Esophagus muscularis mucosa (tissue), 4 donors: Measurements from ENCODE around the gene HLA-DQA1. TPM values are rescaled to one million over a fixed set of nuclear protein-coding genes. Genes with fewer than 3 reads are reported as not detected.
"Not testable (repeated sequence)": the region's sequence is repeated elsewhere in the genome, so short reads cannot be mapped to it uniquely, and the experiment has no call there.

Experiments
- DNase-seq: peaks from one replicate; pipeline ENCODE4 v3.0.0-alpha.2; 2017; ENCODE audit errors: extremely low spot score
- H3K27ac ChIP-seq, 4 donors: fragments of 200-600 bp; sonication (generic); replicated peaks in 1 of 4; 1 replicate in 3 of 4; 2 replicates in 1 of 4; pipeline ENCODE4 v1.5.1; 2016 to 2019; ENCODE audit warnings: mild to moderate bottlenecking in 1 of 4
- H3K27me3 ChIP-seq, 4 donors: fragments of 200-600 bp; sonication (generic); one replicate each; pipeline versions ENCODE4 v1.5.1 to v1.6.0; 2016 to 2019
- H3K36me3 ChIP-seq, 4 donors: fragments of 200-600 bp; sonication (generic); one replicate each; pipeline ENCODE4 v1.5.1; 2016 to 2019
- H3K4me1 ChIP-seq, 4 donors: fragments of 200-600 bp; sonication (generic); one replicate each; pipeline ENCODE4 v1.5.1; 2016 to 2019
- H3K4me3 ChIP-seq, 4 donors: fragments of 200-600 bp; sonication (generic); 1 replicate in 2 of 4; 2 replicates in 2 of 4; pipeline ENCODE4 v1.5.1; 2016 to 2019; ENCODE audit warnings: mild to moderate bottlenecking in 4 of 4, moderate library complexity in 1 of 4
- H3K9me3 ChIP-seq, 4 donors: fragments of 200-600 bp; sonication (generic); 1 replicate in 3 of 4; 2 replicates in 1 of 4; pipeline ENCODE4 v1.5.1; 2016 to 2019
- EP300 ChIP-seq: sonication (generic); formaldehyde crosslinking; IDR thresholded peaks from one replicate; pipeline ENCODE4 v1.6.1; 2017; ENCODE audit warnings: antibody characterized with exemption
- POLR2A ChIP-seq: fragments of 450-650 bp; IDR thresholded peaks from one replicate; pipeline ENCODE4 v1.6.1; 2017; ENCODE audit warnings: antibody characterized with exemption, moderate library complexity, mild to moderate bottlenecking, low read depth
- POLR2AphosphoS5 ChIP-seq, 2 donors: sonication (generic); formaldehyde crosslinking; IDR thresholded peaks; one replicate each; pipeline ENCODE4 v1.6.1; 2017; ENCODE audit warnings: antibody characterized with exemption in 2 of 2
- WGBS: methylation state at CpG from one replicate; pipeline ENCODE4 v1.1.5; 2018; 5-methylcytosine and 5-hydroxymethylcytosine counted together
- intact Hi-C: fragments of 100-400 bp; cut with DNase I; formaldehyde crosslinking; loops from one replicate; pipeline ENCODE4 v1.15.1; 2023
- total RNA-seq, 4 donors: library from RNA; depleted of rRNA; stranded (reverse); fragments of >200 nt; gene quantifications; one replicate each; pipeline versions ENCODE4 v1.1.0 to v1.2.1, GENCODE V29; 2016
- TF ChIP-seq, protein P1 (sequence below), 3 experiments: fragments of 200-600 bp in 2 of 3; fragments of 450-650 bp in 1 of 3; sonication (generic) in 2 of 3; IDR thresholded peaks; one replicate each; pipeline ENCODE4 v1.5.1; 2017 to 2019; ENCODE audit warnings: antibody characterized with exemption in 3 of 3, mild to moderate bottlenecking in 2 of 3, moderate library complexity in 1 of 3

HLA-DQA1 gene
- total RNA-seq: 1 to 10 TPM in 3 of 4 donors, under 1 TPM in 1; 0.97 to 8.4 (median 5.1) TPM

DNA sequence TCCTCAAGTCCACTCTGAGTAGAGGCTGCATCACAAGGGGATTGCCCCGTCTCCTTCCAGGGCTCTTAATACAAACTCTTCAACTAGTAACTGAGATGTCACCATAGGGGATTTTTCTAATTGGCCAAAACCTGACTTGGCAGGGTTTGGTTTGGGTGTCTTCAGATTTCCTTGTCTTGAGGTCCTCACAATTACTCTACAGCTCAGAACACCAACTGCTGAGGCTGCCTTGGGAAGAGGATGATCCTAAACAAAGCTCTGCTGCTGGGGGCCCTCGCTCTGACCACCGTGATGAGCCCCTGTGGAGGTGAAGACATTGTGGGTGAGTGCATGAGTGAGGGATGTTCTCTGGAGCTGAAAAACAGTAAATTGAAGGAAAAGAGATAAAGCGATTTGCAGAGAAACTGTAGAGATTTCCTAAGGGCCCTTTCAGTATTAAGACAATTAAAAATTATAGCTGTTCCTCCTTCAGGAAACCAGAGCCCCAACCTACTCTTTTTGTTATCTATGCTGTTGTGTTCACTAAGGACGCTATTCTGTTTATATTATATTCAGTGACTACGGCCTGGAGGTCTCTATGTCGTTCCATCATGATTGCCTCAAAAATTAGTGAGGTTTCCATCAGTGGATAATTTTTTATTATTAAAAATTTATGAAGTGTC lies at the start of gene HLA-DQA1:
TSS of gene HLA-DQA1 (plus strand) at position 188 of the 662 bp plus-strand sequence. CDS start at position 241, 53 bp downstream.
- Histone ChIP-seq H3K4me3 (no peak within 1 kb of the TSS), H3K36me3 (no peaks in the 10 kb centered on the region), H3K4me1 (no peaks in the 10 kb centered on the region), H3K27ac (no peak within 1 kb of the TSS), H3K9me3 (no peaks in the 10 kb centered on the region), H3K27me3 (no peaks in the 10 kb centered on the region)
- no peak for DNase-seq
- intact Hi-C loops: no loop called here
- TF ChIP-seq, protein P1, sequence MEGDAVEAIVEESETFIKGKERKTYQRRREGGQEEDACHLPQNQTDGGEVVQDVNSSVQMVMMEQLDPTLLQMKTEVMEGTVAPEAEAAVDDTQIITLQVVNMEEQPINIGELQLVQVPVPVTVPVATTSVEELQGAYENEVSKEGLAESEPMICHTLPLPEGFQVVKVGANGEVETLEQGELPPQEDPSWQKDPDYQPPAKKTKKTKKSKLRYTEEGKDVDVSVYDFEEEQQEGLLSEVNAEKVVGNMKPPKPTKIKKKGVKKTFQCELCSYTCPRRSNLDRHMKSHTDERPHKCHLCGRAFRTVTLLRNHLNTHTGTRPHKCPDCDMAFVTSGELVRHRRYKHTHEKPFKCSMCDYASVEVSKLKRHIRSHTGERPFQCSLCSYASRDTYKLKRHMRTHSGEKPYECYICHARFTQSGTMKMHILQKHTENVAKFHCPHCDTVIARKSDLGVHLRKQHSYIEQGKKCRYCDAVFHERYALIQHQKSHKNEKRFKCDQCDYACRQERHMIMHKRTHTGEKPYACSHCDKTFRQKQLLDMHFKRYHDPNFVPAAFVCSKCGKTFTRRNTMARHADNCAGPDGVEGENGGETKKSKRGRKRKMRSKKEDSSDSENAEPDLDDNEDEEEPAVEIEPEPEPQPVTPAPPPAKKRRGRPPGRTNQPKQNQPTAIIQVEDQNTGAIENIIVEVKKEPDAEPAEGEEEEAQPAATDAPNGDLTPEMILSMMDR (IDR thresholded peaks at IDR 0.05): no peak
- TF ChIP-seq POLR2AphosphoS5 (IDR thresholded peaks at IDR 0.05) (peak in 1 of 2 donors; percentile 5), POLR2A (no peak), EP300 (no peak)
- 48% methylated on average over 7 of the region's 7 CpGs for WGBS

DNA sequence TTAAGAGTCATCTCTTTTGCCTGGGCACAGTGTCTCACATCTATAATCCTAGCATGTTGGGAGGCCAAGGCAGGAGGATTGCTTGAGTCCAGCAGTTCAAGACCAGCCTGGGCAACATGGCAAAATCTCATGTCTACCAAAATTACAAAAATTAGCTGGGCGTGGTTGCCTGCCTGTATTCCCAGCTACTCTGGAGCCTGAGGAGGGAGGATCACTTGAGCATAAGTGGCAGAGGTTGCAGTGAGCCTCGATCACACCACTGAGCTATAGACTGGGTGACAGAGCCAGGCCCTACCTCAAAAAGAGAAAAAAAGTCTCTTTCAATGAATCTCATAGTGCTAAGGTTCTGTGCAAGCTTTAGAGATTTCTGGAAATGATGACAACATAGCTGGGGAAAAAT lies 49.0 kb upstream of the HLA-DQA1 start:
- 50% methylated on average over 2 of the region's 2 CpGs for WGBS
- TF ChIP-seq, protein P1 (IDR thresholded peaks at IDR 0.05): no peak
- TF ChIP-seq POLR2AphosphoS5 (IDR thresholded peaks at IDR 0.05) (no peak), POLR2A (no peak), EP300 (no peak)
- Histone ChIP-seq H3K36me3 (no peaks in the 10 kb centered on the region), H3K4me3 (no peak overlapping the region), H3K9me3 (no peaks in the 10 kb centered on the region), H3K4me1 (no peaks in the 10 kb centered on the region), H3K27me3 (no peaks in the 10 kb centered on the region), H3K27ac (no peak overlapping the region)
- intact Hi-C loops: loop anchor here (5.0 kb wide), 1 partner anchor 61 kb away; no protein-coding TSS in a partner anchor
- DNase-seq: no peak

DNA sequence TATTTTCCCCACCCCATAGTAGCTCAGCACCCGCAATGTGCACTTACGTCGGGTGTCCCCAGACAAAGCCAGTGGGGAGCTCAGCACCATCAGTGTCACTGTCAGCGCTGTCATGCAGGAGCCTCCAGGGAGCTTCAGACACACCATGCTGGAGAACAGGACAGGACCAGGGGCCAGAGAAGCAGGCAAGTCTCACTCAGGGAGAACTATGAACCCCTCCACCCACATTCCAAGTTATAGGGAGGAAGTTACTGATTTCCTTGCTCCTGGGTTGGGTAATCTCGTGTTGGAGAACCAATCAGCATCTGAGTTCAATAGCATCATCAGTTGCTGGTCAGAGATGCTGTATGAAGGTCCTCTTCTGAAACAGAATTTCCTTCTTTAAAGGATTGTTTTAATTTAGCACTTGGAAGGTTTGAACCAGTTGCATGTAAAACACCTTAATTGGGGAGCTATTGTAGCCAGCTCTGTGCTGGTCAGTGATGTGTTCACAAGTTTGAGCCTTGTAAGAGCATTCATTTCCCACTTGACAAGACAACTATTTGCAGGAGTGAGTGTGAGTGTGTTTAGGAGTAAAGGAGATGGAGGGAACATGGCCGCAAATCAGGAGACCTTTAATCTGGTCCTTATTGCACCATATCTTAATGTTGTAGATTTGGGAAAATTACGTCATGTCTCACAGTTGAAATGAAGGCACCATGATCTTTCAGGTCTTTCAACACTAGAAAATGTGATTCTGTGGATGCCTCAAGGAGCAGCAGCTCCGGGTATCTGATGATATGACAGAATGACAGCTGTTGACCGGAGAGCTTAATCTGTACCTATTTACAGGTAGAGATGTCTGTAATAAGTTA lies 47.4 kb upstream of the HLA-DQA1 start, which contains the start of gene HLA-DRB1:
TSS of gene HLA-DRB1 (minus strand) at position 253 of the 854 bp plus-strand sequence. CDS start at position 147, 106 bp downstream.
- peak in 1 of 2 donors; percentile 48 for TF ChIP-seq POLR2AphosphoS5 (IDR thresholded peaks at IDR 0.05)
- no peak for TF ChIP-seq EP300
- DNase-seq: no peak
- intact Hi-C loops: loop anchor here (5.0 kb wide), 1 partner anchor 63 kb away; no protein-coding TSS in a partner anchor
- peak within 1 kb of the TSS in 1 of 4 donors; percentile 28 for H3K27ac ChIP-seq
- 67% methylated on average over 6 of the region's 9 CpGs for WGBS
- H3K36me3 ChIP-seq: no peaks in the 10 kb centered on the region
- no peaks in the 10 kb centered on the region for H3K27me3 ChIP-seq
- H3K9me3 ChIP-seq: no peaks in the 10 kb centered on the region
- peak within 1 kb of the TSS in 1 of 4 donors; percentile 32 for H3K4me3 ChIP-seq
- H3K4me1 ChIP-seq: no peaks in the 10 kb centered on the region

DNA sequence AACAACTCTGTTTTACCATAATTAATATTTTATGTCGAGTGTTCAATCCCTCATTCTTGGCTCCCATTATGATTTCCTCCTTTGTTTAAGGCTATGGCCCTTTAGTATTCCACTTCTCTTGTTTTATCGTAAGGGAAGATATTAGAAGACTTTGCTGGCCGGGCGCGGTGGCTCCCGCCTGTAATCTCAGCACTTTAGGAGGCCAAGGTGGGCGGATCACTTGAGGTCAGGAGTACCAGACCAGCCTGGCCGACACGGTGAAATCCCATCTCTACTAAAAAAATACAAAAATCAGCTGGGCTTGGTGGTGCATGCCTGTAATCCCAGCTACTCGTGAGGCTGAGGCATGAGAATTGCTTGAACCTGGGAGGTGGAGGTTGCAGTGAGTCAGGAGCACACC lies 46.5 kb upstream of the HLA-DQA1 start:
- H3K27ac ChIP-seq, H3K36me3 ChIP-seq, intact Hi-C loops, H3K27me3 ChIP-seq, H3K4me3 ChIP-seq, H3K9me3 ChIP-seq, H3K4me1 ChIP-seq, DNase-seq: not testable (repeated sequence)
- whole genome bisulfite sequencing: 65% methylated on average over 4 of the region's 10 CpGs

DNA sequence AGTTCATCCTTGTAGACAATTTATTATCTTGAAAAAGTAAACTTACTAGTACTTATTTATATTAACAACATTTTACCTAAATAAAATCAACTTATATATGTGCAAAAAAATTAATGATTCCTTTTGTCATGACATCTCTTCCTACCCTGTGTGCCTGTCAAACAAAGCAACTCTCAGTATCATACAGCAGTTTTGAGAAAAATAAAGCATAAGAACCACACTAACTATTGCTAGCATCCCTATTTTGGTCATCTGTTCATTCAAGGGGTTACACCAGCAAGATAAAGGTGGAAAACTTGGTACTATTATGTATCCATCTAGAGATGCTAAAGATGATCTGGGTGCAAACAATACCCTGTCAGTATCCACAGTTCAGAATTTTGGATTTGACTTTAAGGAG lies 40.2 kb upstream of the HLA-DQA1 start:
- H3K4me1 ChIP-seq: no peaks in the 10 kb centered on the region
- no peaks in the 10 kb centered on the region for H3K36me3 ChIP-seq
- H3K27ac ChIP-seq: no peak overlapping the region
- no peak for TF ChIP-seq EP300
- TF ChIP-seq, protein P1 (IDR thresholded peaks at IDR 0.05): no peak
- no peak for TF ChIP-seq POLR2A
- TF ChIP-seq POLR2AphosphoS5 (IDR thresholded peaks at IDR 0.05): no peak
- no peak overlapping the region for H3K4me3 ChIP-seq
- no peaks in the 10 kb centered on the region for H3K27me3 ChIP-seq
- H3K9me3 ChIP-seq: no peaks in the 10 kb centered on the region
- no peak for DNase-seq
- intact Hi-C loops: no loop called here
